ENCODE measurements around the gene SORD. TPM values are rescaled to one million over a fixed set of nuclear protein-coding genes. Genes with fewer than 3 reads are reported as not detected.

Gene SORD
- total and polyA plus RNA-seq, 10 of the 15 experiments (the other 5 are each of a cell fraction or from before 2014, with no cell fraction given) = 7.5 to 51.6 (median 40.1) TPM

GRCh38 chr15:45112591-45113379 is 89.8 kb downstream of the SORD start:
- POLR2A ChIA-PET = no interaction called here
- Histone ChIP-seq H3K27ac (ENCODE audit: control insufficient read depth, insufficient read depth) (no peak overlapping the region), H3K9ac (ENCODE audit: control insufficient read depth, insufficient read depth, low read length) (no peak overlapping the region), H4K20me1 (ENCODE audit: control insufficient read depth, insufficient read depth) (no peaks in the 10 kb centered on the region), H3K79me2 (ENCODE audit: control insufficient read depth, insufficient read depth, low read length) (no peaks in the 10 kb centered on the region), H2AFZ (ENCODE audit: control insufficient read depth, low read depth, low read length) (no peak overlapping the region), H3K36me3 (ENCODE audit: control insufficient read depth in 2 of 2, insufficient read depth in 2 of 2, low read length in 1 of 2) (no peaks in the 10 kb centered on the region), H3K4me2 (ENCODE audit: control insufficient read depth, insufficient read depth) (no peak overlapping the region), H3K27me3 (replicated peaks in 1 of 2; ENCODE audit: control insufficient read depth in 2 of 2, insufficient read depth in 2 of 2, low read length in 1 of 2) (peaks cover 24 to 39% of the 10 kb centered on the region in 2 experiments), H3K4me3 (no peak overlapping the region), H3K9me3 (replicated peaks; ENCODE audit: control insufficient read depth, insufficient read depth, low read length) (no peaks in the 10 kb centered on the region), H3K4me1 (ENCODE audit: control insufficient read depth, insufficient read depth, low read length) (no peaks in the 10 kb centered on the region; the same call in 1 of the 2 replicates)
- peak; percentile 15; the same call in 2 of the 3 replicates for ATAC-seq
- no TSS peak for BruUV-seq (replicated peaks)
- RAD21 ChIA-PET (ENCODE audit: unreplicated experiment) = no interaction called here
- CTCF ChIA-PET = interaction anchor here (0.6 to 1.0 kb wide), 2 partner anchors 77 to 144 kb away, joined by 3 to 5 read pairs; no protein-coding TSS in a partner anchor
- FAIRE-seq = no peak
- TF ChIP-seq SUZ12 (IDR thresholded peaks at IDR 0.05; ENCODE audit: unreplicated experiment) (peak; percentile 87), HDAC6 (IDR thresholded peaks at IDR 0.05; ENCODE audit: unreplicated experiment) (peak; percentile 68), EGR1 (IDR thresholded peaks at IDR 0.05; ENCODE audit: borderline replicate concordance in 1 of 2, low read depth in 2 of 2, low read length in 2 of 2) (no peak)
- SMC1A ChIA-PET (ENCODE audit: uncharacterized antibody, unreplicated experiment) = no interaction called here
- 26% methylated on average over 58 of the region's 58 CpGs for WGBS (ENCODE audit: insufficient coverage, insufficient replicate concordance, low lambda C conversion rate, missing lambda C conversion rate)
- no peak for DNase-seq (ENCODE audit: low read depth, low spot score)
- intact Hi-C loops (cut with micrococcal nuclease; ENCODE audit: unreplicated experiment) (no loop called here), in situ Hi-C loops (cut with MboI) (loop anchor here (10.0 kb wide), 1 partner anchor 62 kb away; no protein-coding TSS in a partner anchor)

GRCh38 chr15:45113380-45113990 is 90.5 kb downstream of the SORD start:
- Histone ChIP-seq H3K4me3 (no peak overlapping the region), H2AFZ (ENCODE audit: control insufficient read depth, low read depth, low read length) (no peak overlapping the region), H3K36me3 (ENCODE audit: control insufficient read depth in 2 of 2, insufficient read depth in 2 of 2, low read length in 1 of 2) (no peaks in the 10 kb centered on the region), H4K20me1 (ENCODE audit: control insufficient read depth, insufficient read depth) (no peaks in the 10 kb centered on the region), H3K4me2 (ENCODE audit: control insufficient read depth, insufficient read depth) (no peak overlapping the region), H3K79me2 (ENCODE audit: control insufficient read depth, insufficient read depth, low read length) (no peaks in the 10 kb centered on the region), H3K27ac (ENCODE audit: control insufficient read depth, insufficient read depth) (no peak overlapping the region), H3K9ac (ENCODE audit: control insufficient read depth, insufficient read depth, low read length) (no peak overlapping the region), H3K9me3 (replicated peaks; ENCODE audit: control insufficient read depth, insufficient read depth, low read length) (no peaks in the 10 kb centered on the region), H3K27me3 (replicated peaks in 1 of 2; ENCODE audit: control insufficient read depth in 2 of 2, insufficient read depth in 2 of 2, low read length in 1 of 2) (peaks cover 24 to 39% of the 10 kb centered on the region in 2 experiments), H3K4me1 (ENCODE audit: control insufficient read depth, insufficient read depth, low read length) (no peaks in the 10 kb centered on the region; the same call in 1 of the 2 replicates)
- ChIA-PET SMC1A (ENCODE audit: uncharacterized antibody, unreplicated experiment) (no interaction called here), RAD21 (ENCODE audit: unreplicated experiment) (no interaction called here), CTCF (interaction anchor here (0.6 to 1.0 kb wide), 3 partner anchors 77 to 316 kb away, joined by 3 to 5 read pairs (median 4); no protein-coding TSS in a partner anchor), POLR2A (no interaction called here)
- WGBS (ENCODE audit: insufficient coverage, insufficient replicate concordance, low lambda C conversion rate, missing lambda C conversion rate) = 35% methylated on average over 14 of the region's 14 CpGs
- ATAC-seq (no peak), DNase-seq (ENCODE audit: low read depth, low spot score) (no peak), FAIRE-seq (no peak)
- in situ Hi-C loops (cut with MboI) = loop anchor here (10.0 kb wide), 1 partner anchor 61 kb away; no protein-coding TSS in a partner anchor
- intact Hi-C loops (cut with micrococcal nuclease; ENCODE audit: unreplicated experiment) = no loop called here
- TF ChIP-seq SUZ12 (IDR thresholded peaks at IDR 0.05; ENCODE audit: unreplicated experiment) = peak; percentile 51
- TF ChIP-seq HDAC2 (IDR thresholded peaks at IDR 0.05) = no peak
- BruUV-seq (replicated peaks) = no TSS peak

Data from GM12878 (cell line).